NK-92 (cell line): ENCODE measurements around the gene GRM7.

Experiments used
- DNase-seq: peaks from one replicate; lab custom pipeline; 2025; ENCODE audit not compliant: unreplicated experiment; lab: John Stamatoyannopoulos, UW

GRM7 gene

GRCh38 chr3:6965881-6966280, 105.0 kb downstream of the GRM7 start:
- DNase-seq, result no peak

- no peak for DNase-seq
Measured at GRCh38 chr3:6971933-6972332, 111.0 kb downstream of the GRM7 start.

- DNase-seq, result no peak
Measured at GRCh38 chr3:6985848-6986247, 124.9 kb downstream of the GRM7 start.

- DNase-seq, result no peak
Measured at GRCh38 chr3:6989608-6990291, 128.8 kb downstream of the GRM7 start.

GRCh38 chr3:6994081-6994668, 133.3 kb downstream of the GRM7 start:
- no peak for DNase-seq

- no peak for DNase-seq
Measured at GRCh38 chr3:7000501-7000900, 139.6 kb downstream of the GRM7 start.

- DNase-seq, result no peak
Measured at GRCh38 chr3:7001370-7001769, 140.5 kb downstream of the GRM7 start.

GRCh38 chr3:7015683-7016440, 154.9 kb downstream of the GRM7 start:
- no peak for DNase-seq

GRCh38 chr3:7025581-7026300, 164.8 kb downstream of the GRM7 start:
- DNase-seq, result no peak

GRCh38 chr3:7029562-7029961, 168.6 kb downstream of the GRM7 start:
- no peak for DNase-seq

- no peak for DNase-seq
Measured at GRCh38 chr3:7038394-7038793, 177.5 kb downstream of the GRM7 start.

- DNase-seq, result no peak
Measured at GRCh38 chr3:7062714-7063113, 201.8 kb downstream of the GRM7 start.

GRCh38 chr3:7070461-7070860, 209.5 kb downstream of the GRM7 start:
- DNase-seq, result no peak

- no peak for DNase-seq
Measured at GRCh38 chr3:7074217-7074616, 213.3 kb downstream of the GRM7 start.

GRCh38 chr3:7075117-7075516, 214.2 kb downstream of the GRM7 start:
- DNase-seq, result no peak

GRCh38 chr3:7075901-7076300, 215.0 kb downstream of the GRM7 start:
- DNase-seq, result no peak

- no peak for DNase-seq
Measured at GRCh38 chr3:7082244-7082643, 221.3 kb downstream of the GRM7 start.

- no peak for DNase-seq
Measured at GRCh38 chr3:7086417-7086816, 225.5 kb downstream of the GRM7 start.

- DNase-seq, result no peak
Measured at GRCh38 chr3:7095116-7095515, 234.2 kb downstream of the GRM7 start.

- no peak for DNase-seq
Measured at GRCh38 chr3:7100136-7100535, 239.2 kb downstream of the GRM7 start.

GRCh38 chr3:7106635-7107034, 245.7 kb downstream of the GRM7 start:
- DNase-seq, result no peak
